GM18499 (cell line): ENCODE data around the gene DUSP28.

Source experiments
- ATAC-seq: cut with Tn5 transposase; IDR thresholded peaks from one replicate; pipeline ENCODE4 v1.9.1; 2021; ENCODE audit warnings: moderate number of reproducible peaks; ENCODE audit not compliant: insufficient read depth, unreplicated experiment

DUSP28 gene

GRCh38 chr2:240584486-240585031 is 24.4 kb downstream of the DUSP28 start:
- peak; percentile 61 for ATAC-seq

- peak; percentile 22 for ATAC-seq
Observed at GRCh38 chr2:240585101-240585500, 24.9 kb downstream of the DUSP28 start.

GRCh38 chr2:240585681-240586197 is 25.6 kb downstream of the DUSP28 start:
- ATAC-seq = no peak

- ATAC-seq = peak; percentile 36
Observed at GRCh38 chr2:240586198-240586918, 26.2 kb downstream of the DUSP28 start, which contains the start of gene CAPN10. Gene CAPN10, plus strand, starts transcription at chr2:240586734. Its CDS starts 178 bp downstream, at chr2:240586912.

- no peak for ATAC-seq
Observed at GRCh38 chr2:240586919-240587800, 27.0 kb downstream of the DUSP28 start.

- ATAC-seq = no peak
Observed at GRCh38 chr2:240588006-240588655, 28.0 kb downstream of the DUSP28 start.

GRCh38 chr2:240588669-240589068 is 28.5 kb downstream of the DUSP28 start:
- ATAC-seq = no peak

GRCh38 chr2:240589375-240589774 is 29.2 kb downstream of the DUSP28 start:
- no peak for ATAC-seq

- ATAC-seq = no peak
Observed at GRCh38 chr2:240589850-240590525, 29.8 kb downstream of the DUSP28 start.

GRCh38 chr2:240590681-240591111 is 30.5 kb downstream of the DUSP28 start:
- ATAC-seq = no peak

GRCh38 chr2:240591226-240591625 is 31.1 kb downstream of the DUSP28 start:
- ATAC-seq = no peak

- no peak for ATAC-seq
Observed at GRCh38 chr2:240591784-240592183, 31.6 kb downstream of the DUSP28 start.

GRCh38 chr2:240593026-240593702 is 33.0 kb downstream of the DUSP28 start:
- ATAC-seq = no peak

GRCh38 chr2:240593703-240594451 is 33.7 kb downstream of the DUSP28 start:
- ATAC-seq = no peak

GRCh38 chr2:240594511-240595380 is 34.6 kb downstream of the DUSP28 start:
- ATAC-seq = no peak

- ATAC-seq = no peak
Observed at GRCh38 chr2:240595381-240596079, 35.4 kb downstream of the DUSP28 start.

GRCh38 chr2:240596080-240596460 is 35.9 kb downstream of the DUSP28 start:
- ATAC-seq = no peak
